HG02938 (cell line): ENCODE measurements around the gene SPACA7.

Experiments used
- ATAC-seq: cut with Tn5 transposase; IDR thresholded peaks from one replicate; pipeline ENCODE4 v1.9.1; 2021; ENCODE audit warnings: mild to moderate bottlenecking, moderate library complexity; ENCODE audit not compliant: unreplicated experiment

The SPACA7 gene, protein sequence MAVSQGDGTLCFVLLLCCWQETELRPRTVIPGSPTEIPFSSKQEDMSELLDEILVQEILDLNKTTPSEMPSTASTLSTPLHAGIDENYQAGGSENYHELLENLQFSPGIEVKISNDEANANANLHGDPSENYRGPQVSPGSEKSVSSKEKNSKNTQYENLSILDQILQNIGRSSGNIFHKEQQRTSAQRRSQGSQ

GRCh38 chr13:112376050-112376681 lies at the start of gene SPACA7:
Gene SPACA7, plus strand, starts transcription at chr13:112376355. Its CDS starts 31 bp downstream, at chr13:112376386.
- ATAC-seq, result no peak

- ATAC-seq, result no peak
Measured at GRCh38 chr13:112326821-112327370, 49.3 kb upstream of the SPACA7 start.

DNA sequence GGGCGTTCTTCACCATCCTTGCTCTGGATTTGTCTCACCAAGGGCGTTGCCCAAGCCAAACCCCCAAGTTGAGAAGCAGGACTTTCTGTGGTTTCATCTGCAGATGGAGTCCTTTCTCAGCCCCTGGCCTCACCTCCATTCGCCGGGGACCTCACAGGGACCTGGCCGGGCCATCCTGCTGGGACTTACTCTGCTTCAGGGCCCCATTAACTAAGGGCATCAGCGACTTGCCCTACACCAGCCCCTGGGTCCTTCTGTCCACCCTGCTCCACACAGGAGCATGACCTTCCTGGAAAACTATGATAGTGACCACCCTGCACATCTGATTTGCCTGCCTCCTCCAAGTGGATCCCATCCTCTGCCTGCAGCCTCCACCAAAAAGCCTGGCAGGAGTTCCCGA lies 47.2 kb upstream of the SPACA7 start:
- no peak for ATAC-seq

GRCh38 chr13:112329376-112329775 lies 46.8 kb upstream of the SPACA7 start:
- ATAC-seq, result no peak

- ATAC-seq, result no peak
Measured at GRCh38 chr13:112330066-112330465, 46.1 kb upstream of the SPACA7 start.

DNA sequence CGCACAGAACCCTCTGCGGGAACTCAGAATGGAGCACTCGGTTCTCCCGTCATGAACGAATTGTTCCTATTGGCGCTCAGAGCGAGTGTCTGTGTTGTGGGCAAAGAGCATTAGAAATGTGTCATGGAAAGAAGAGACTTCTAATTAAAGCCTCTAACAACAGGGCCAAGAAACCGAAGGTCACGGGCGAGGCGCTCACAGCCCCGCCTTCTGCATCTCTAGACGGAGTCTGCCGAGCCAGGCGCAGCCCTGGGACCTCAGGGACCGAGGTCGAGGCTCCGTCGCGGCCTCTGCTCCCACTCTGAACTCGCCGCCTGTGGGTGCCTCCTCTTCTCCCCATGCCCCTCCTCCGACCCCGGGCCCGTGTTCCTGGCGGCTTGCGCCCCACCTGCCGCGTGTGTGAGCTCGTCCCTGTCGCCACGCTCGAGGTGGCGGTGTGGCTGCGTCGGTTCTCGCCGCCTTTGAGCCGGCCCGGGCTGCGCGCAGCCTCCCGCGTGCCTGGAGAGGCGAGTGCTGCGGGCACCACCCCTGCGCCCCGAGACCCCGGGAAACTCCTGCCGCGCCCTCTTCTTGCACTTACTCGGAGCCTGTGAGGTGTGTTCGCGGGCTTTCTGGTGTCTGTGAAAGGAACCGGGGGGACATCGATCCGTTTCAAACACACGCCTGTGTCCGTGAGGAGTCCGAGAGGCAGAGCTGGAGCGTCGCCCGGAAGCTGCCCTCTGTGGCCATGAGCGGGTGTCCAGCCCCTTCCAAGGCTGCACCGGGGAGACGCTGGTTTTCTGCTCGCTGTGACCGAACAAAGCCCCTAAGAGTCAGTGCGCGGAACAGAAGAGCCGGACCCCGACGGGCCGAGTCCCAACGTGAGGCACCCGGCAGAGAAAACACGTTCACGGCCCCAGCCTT lies 45.4 kb upstream of the SPACA7 start:
- ATAC-seq, result no peak

DNA sequence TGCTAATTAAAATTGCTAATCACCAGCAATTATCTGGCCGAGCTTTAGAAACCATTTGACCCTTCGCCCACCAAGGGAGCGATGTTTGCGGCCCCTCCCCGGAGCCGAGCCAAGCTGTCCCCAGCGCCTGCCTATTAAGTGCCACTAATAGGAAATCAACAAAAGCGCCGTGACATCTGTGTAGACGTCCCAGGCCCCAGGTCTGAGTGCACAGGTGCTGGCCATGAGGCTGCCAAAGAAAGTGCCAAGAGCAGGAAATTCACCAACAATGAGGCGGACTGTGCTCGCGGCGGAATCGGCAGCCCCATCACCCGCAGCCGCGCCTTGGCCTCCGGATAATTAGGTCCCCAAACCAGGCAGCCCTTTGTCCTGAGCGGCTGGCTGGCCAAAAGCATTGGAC lies 44.5 kb upstream of the SPACA7 start:
- no peak for ATAC-seq

GRCh38 chr13:112332727-112333126 lies 43.4 kb upstream of the SPACA7 start:
- ATAC-seq, result no peak

DNA sequence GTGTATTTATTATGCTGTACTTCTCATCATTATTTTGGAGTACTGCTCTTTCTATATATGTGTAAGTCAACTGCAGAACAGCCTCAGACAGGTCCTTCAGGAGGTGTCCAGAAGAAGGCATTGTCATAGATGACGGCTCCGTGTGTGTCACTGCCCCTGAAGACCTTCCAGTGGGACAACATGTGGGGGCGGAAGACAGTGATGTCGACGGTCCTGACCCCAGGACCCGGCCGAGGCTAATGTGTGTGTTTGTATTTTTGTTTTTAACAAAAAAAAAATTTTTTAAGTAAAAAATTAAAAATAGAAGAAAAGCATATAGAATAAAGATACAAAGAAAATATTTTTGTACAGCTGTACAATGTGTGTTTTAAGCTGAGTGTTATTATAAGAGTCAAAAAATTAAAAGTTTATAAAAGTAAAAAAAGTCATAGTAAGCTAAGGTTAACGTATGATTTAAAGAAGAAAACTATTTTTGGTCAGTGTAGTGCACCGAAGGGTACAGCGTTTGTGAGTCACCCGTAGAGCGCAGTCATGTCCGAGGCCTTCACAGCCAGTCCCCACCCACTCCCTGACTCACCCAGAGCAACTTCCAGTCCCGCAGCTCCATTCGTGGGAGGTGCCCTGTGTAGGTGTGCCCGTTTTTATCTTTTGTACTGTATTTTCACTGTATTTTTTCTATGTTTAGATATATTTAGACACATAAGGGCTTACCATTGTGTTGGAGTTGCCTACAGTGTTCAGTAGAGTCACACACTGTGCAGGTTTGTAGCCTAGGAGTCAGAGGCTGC lies 42.2 kb upstream of the SPACA7 start:
- ATAC-seq, result no peak

GRCh38 chr13:112335135-112335534 lies 41.0 kb upstream of the SPACA7 start:
- ATAC-seq, result no peak

GRCh38 chr13:112341446-112341845 lies 34.7 kb upstream of the SPACA7 start:
- no peak for ATAC-seq

DNA sequence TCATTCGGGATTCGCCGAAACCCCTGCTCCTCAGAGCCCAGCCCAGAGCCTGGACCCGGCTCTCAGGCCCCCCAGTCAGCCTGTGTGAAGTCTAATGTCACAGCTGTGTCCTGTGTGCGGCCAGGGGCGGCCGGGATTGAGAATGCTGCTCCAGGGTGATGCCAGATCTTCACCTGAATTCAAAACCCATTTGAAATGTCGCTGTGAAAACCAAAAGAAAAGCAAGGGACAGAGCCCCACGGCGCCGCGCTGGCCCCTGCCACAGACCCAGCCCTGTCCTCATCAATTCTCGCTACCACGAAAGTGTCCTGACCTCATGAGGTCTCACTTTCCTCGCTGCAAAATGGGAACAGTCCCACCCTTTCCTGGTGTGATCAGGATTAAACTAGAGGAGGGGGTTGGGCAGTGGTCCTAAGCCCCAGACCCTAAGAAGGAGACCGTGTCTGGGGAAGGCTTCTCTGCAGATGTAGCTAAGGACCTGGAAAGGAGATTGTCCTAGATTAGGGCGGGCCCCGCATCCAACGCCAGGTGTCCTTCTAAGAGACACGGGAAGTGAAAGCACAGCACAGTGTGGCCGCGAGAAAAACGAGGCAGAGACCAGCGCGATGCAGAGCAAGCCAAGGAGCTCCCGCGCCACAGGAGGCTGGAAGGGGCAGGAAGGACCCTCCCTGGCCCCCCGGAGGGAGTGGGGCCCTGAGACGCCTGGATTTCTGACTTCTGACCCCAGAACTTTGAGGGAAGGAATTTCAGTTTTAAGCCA lies 34.0 kb upstream of the SPACA7 start:
- ATAC-seq, result no peak

DNA sequence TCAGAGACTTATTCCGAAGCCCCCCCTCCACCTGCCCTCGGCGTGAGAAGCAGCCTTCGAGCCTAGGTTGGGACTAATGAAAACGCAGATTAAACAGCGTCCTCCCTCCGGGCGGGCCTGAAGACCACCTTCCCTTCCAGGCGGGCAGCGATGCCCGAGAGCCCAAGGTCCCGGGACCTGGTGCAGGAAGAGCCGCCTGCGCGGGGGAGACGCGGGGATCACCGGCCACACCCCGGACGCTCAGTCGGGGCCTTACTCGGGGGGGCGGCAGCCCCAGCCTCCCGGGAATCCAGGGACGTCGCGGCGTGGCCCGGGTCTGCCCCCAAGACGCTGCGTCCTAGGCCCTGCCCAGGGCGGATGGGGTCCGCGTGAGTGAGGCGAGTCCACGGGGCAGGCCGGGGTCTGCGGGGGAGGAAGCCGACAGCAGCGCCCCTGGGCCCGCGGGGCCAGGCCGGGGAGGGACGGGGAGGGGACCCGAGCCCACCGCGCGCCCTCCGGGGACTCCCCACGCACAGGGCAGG lies 33.3 kb upstream of the SPACA7 start:
- no peak for ATAC-seq

DNA sequence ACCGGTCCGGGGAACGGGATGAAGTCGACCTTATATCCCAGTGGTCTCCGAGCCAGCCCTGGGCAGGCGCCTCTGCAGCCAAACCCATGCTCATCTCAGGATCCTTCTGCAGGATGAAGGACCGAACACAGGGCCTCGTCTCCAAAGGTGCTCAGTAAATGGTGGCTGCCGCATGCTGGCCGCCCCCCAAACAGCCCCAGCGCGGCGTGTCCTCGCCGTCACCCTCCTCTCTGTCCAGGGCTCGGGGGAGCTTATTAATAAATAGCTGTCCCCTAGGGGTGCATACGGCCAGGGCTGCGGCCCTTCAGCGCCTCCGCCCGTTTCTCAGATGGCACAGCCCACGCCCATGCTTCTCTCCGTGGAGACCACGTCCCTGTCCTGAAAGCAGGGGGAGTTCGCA lies 32.6 kb upstream of the SPACA7 start:
- no peak for ATAC-seq

DNA sequence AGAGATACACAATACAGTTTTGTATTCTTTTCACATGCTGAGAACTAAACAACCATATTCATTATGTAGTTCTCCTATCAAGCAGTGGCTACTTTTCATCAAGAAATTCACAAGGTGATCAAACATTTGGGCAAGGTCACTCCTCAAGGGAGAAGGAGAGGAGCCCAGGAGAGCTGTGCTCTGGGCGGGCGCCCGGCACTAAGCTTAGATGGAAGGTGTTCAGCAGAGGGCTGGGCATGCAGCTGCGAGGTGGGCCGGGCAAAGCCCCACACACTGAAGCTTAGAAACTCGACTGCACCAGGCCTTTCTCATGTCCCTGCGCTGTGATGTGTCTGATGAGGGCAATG lies 30.4 kb upstream of the SPACA7 start:
- no peak for ATAC-seq

DNA sequence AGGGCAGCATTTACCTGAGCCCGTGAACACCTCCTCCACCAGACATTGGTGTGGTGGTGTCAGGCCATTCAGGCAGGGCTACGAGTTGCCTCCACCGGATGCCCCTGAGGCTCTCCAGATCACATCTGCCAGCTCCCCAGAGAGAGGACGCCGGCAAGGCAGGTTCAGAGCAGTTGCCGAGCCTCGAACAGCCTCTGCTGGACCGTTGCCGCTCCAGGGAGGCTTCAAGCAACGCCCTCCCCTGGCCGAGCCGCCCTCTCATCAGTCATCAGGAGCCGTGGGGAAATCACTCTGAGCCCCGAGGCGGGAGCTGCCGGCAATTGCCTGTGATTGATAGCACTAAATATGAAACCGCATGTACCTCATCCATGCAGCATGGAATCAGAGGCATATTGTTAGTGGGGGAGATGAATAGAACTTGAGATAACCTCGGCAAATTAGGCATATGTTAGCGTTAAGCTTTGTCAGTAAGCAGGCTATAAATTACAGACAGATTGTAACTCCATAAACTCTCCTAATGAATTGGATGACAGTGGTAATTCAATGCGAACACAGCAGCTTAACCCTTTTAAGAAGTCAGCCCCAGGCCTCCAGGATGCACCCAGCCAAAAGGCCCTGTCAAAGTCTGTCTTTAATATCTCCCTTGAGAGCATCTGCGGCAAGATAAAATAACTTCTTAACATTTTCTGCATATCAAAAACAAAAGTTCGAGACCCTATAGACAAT lies 29.8 kb upstream of the SPACA7 start:
- ATAC-seq, result no peak

DNA sequence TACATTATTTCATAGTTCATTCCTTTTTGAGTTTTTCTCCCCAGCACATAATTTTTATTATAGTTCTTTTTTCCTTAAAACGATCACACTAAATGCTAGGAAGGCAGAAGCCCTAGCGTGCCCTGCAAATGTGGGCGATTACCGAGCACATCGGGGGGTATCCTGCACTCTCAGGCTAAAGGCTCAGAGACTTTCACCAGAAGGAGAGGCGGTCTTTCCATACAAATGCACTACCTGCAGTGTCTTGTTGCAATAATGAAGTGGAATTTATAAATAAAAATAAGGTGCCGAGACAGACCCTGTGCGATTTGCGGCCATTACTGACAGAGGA lies 29.3 kb upstream of the SPACA7 start:
- no peak for ATAC-seq

DNA sequence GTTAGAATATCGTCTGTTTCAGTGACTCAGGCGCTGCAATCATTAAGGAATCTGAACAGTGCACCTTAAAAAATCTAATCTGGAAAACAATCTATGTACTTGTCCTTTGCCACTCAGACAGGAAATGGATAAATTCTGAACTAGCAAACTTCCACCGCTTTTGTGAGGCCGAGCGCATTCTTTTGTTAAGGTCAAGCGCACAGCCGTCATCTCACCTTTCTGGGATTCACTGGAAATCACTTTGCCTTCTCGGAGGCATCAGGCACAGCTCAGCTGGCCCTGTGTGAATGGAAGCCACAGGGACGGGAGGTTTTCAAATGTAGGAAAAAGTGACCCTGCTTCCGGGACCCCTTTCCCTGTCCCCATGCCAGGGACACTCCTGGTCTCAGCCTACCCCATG lies 28.2 kb upstream of the SPACA7 start:
- ATAC-seq, result no peak

- ATAC-seq, result no peak
Measured at GRCh38 chr13:112348642-112349345, 27.4 kb upstream of the SPACA7 start.
